GM12878 (cell line): ENCODE data around the gene TRAF5. TPM values are rescaled to one million over a fixed set of nuclear protein-coding genes. Genes with fewer than 3 reads are reported as not detected.

Source experiments
- ATF2 ChIP-seq: IDR thresholded peaks from 2 replicates; pipeline ENCODE4 v1.6.1; 2012; ENCODE audit warnings: low read length, inconsistent platforms
- ATF7 ChIP-seq: fragments of 450-650 bp; IDR thresholded peaks from 2 replicates; pipeline ENCODE4 v1.6.1; 2016; ENCODE audit warnings: low read depth, mild to moderate bottlenecking
- HCFC1 ChIP-seq: fragments of 150-350 bp; IDR thresholded peaks from 2 replicates; pipeline ENCODE4 v1.6.1; 2014; ENCODE audit warnings: low read length
- NBN ChIP-seq: fragments of 450-650 bp; IDR thresholded peaks from 2 replicates; pipeline ENCODE4 v1.6.1; 2016
- RAD51 ChIP-seq: fragments of 450-650 bp; IDR thresholded peaks from 2 replicates; pipeline ENCODE4 v1.6.1; 2016; ENCODE audit warnings: moderate library complexity, mild to moderate bottlenecking, inconsistent platforms
- SMC3 ChIP-seq: IDR thresholded peaks from 2 replicates; pipeline ENCODE4 v1.6.1; 2011; ENCODE audit warnings: low read length, improper control_type of control experiment, borderline replicate concordance
- ZBTB11 ChIP-seq: fragments of 450-650 bp; formaldehyde crosslinking; IDR thresholded peaks from 2 replicates; pipeline ENCODE4 v1.5.0; 2022; ENCODE audit warnings: mild to moderate bottlenecking, missing genetic modification characterization
- polyA plus RNA-seq, 11 experiments: library from polyadenylated mRNA; depleted of rRNA in 4 of 11; unstranded in 6 of 11; stranded (reverse) in 5 of 11; fragments of >200 nt; fragmentation: Nextera tagmentation in 4 of 11; fragmentation: Illumina TruSeq in 1 of 11; extraction: Ambion mirVana in 4 of 11; extraction: Trizol in 1 of 11; gene quantifications; 1 replicate in 1 of 11; 2 replicates in 10 of 11; pipeline versions ENCODE4 v1.2.1 to v1.2.3, GENCODE V29; 2011 to 2016; ENCODE audit warnings: inconsistent platforms in 2 of 11, missing spikeins in 2 of 11, low read depth in 1 of 11
- total RNA-seq, 4 experiments: library from RNA; depleted of rRNA in 3 of 4; stranded (reverse); fragments of >200 nt in 3 of 4; fragmentation: Illumina TruSeq in 1 of 4; extraction: Trizol in 1 of 4; gene quantifications; 2 replicates each; pipeline versions ENCODE4 v1.2.1 to v1.2.3, GENCODE V29; 2013 to 2021

Gene TRAF5
- total and polyA plus RNA-seq, 10 of the 15 experiments (the other 5 are each of a cell fraction or from before 2014, with no cell fraction given): 10.6 to 36.5 (median 26.3) TPM

GRCh38 chr1:211382714-211383480 is 56.3 kb downstream of the TRAF5 start (continued):
- TF ChIP-seq ZBTB11 (CRISPR knock-in tag) (0 out of 2 replicates have a peak, but pooled peaks have one; percentile 25), RAD51 (no peak), SMC3 (no peak), NBN (peak; percentile 86; the same call in 1 of the 2 replicates), ATF2 (peak; percentile 36; the same call in 1 of the 2 replicates), HCFC1 (peak; percentile 11; the same call in 1 of the 2 replicates), ATF7 (peak; percentile 40; the same call in 1 of the 2 replicates)
